Breast epithelium (tissue), 3 donors: ENCODE results near the gene RC3H1.

Experiments
- POLR2A ChIP-seq: fragments of 450-650 bp; IDR thresholded peaks from one replicate; pipeline ENCODE4 v1.6.1; 2016; ENCODE audit warnings: antibody characterized with exemption, mild to moderate bottlenecking, moderate library complexity
- TF ChIP-seq, protein P1 (sequence below), 3 donors: fragments of 450-650 bp; IDR thresholded peaks; one replicate each; pipeline ENCODE4 v1.5.1; 2016 to 2017; ENCODE audit warnings: antibody characterized with exemption in 3 of 3, mild to moderate bottlenecking in 3 of 3, moderate library complexity in 3 of 3

GRCh38 chr1:174022976-174023277 lies 770 bp upstream of the RC3H1 start:
- TF ChIP-seq, protein P1, sequence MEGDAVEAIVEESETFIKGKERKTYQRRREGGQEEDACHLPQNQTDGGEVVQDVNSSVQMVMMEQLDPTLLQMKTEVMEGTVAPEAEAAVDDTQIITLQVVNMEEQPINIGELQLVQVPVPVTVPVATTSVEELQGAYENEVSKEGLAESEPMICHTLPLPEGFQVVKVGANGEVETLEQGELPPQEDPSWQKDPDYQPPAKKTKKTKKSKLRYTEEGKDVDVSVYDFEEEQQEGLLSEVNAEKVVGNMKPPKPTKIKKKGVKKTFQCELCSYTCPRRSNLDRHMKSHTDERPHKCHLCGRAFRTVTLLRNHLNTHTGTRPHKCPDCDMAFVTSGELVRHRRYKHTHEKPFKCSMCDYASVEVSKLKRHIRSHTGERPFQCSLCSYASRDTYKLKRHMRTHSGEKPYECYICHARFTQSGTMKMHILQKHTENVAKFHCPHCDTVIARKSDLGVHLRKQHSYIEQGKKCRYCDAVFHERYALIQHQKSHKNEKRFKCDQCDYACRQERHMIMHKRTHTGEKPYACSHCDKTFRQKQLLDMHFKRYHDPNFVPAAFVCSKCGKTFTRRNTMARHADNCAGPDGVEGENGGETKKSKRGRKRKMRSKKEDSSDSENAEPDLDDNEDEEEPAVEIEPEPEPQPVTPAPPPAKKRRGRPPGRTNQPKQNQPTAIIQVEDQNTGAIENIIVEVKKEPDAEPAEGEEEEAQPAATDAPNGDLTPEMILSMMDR (IDR thresholded peaks at IDR 0.05) = no peak
- TF ChIP-seq POLR2A = no peak
